Measurements from ENCODE around the gene RUVBL2.

Gene RUVBL2

GRCh38 chr19:48989701-48990291, 3.9 kb upstream of the RUVBL2 start:
- DNase-seq (ENCODE audit: low spot score): no peak

- DNase-seq (ENCODE audit: low spot score): no peak
Observed at GRCh38 chr19:48990400-48990799, 3.3 kb upstream of the RUVBL2 start.

- no peak for DNase-seq (ENCODE audit: low spot score)
Observed at GRCh38 chr19:48991011-48991609, 2.6 kb upstream of the RUVBL2 start.

DNA sequence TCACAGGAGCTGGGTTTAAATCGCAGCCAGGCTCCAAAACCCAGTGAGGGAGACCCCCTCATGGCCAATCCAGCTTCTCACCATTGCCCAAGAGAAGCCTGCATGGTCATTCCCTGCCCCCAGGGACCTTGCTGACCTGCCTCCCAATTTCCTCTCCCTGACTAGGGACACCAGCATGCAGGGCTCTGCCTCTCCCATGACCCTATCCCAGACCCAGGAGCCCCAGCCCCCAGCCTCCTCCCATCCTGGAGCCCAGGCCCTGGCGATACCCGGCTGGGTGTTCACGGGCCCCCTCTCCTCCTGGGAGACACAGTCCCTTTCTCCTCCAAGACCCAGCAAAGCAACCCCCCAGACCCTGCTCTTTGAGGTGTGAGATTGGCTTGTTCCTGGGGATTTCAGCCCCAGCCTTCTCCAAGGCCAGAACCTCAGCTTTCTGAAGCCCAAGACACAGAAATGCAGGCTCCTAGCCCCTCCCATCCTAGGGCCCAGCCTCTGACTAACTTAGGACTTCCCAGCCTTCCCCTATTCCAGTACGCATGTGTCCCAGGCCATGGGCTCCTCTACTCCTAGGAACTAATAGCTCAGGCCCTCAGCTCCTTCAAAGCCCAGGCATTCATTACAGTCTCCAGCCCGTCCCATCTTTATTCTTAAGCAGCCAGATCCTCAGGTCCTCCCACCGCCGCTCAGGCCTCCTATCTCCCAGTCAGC, 1.7 kb upstream of the RUVBL2 start:
- DNase-seq (ENCODE audit: low spot score): peak; percentile 50

- DNase-seq (ENCODE audit: low spot score): no peak
Observed at GRCh38 chr19:48992581-48993174, 1.0 kb upstream of the RUVBL2 start.

GRCh38 chr19:48994035-48994386, 324 bp downstream of the RUVBL2 start:
- DNase-seq (ENCODE audit: low spot score): no peak

DNA sequence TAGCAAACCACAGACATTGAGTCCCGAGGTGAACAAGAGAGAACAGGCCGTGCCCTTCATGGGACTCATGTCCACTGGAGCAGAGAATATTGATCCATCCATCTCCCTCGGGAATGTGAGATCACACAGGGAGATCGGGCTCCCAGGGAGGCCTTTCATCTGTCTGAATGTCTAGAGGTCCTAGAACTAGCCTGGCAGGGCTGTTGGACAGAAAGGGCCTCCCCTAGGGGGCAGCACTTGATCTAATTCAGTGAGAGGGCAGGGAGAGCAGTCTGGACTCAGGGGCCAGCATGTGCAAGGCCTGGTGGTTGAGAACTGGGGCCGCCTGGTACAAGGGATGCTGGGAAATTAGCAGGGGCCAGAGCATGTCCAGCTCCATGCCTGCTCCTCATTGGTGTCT, 4.3 kb downstream of the RUVBL2 start:
- DNase-seq (ENCODE audit: low spot score): peak; percentile 55

DNA sequence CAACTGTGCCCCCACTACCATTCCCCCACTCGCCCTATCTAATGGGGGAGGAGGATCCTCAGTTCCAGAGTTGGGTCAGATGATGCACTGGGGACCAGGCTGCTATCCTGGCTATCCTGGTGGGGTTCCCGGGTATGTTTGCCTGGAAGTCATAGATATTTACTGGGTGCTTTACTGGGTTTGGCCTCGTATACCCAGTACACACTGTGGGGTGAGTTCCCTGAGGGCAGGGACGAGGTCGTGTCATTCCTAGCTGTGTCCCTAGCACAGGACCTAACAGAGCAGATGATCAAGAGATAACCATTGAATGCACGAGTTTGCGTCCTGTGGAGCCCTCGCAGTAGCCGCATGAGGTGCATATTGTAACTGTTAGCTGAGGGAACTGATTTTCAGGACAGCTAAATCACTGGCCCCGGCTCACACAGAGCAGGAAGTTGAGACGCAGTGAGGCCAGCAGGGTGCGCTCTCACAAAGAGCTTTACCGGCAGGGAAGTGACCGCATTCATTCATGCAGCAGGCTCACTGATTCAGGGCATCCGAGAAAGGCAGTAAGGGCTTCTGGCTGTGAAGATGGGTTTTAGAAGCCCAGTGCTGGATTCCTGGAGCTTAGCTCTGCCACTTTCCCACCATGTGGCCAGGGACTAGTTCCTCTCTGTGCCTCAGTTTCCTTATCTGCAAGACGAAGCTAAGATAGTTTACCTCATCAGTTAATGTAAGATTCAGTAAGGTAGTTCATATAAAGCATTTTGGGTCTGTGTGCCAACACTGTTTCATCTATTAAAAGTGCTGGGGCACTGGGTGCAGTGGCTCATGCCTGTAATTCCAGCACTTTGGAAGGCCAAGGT, 6.0 kb downstream of the RUVBL2 start:
- DNase-seq (ENCODE audit: low spot score): peak; percentile 65

DNA sequence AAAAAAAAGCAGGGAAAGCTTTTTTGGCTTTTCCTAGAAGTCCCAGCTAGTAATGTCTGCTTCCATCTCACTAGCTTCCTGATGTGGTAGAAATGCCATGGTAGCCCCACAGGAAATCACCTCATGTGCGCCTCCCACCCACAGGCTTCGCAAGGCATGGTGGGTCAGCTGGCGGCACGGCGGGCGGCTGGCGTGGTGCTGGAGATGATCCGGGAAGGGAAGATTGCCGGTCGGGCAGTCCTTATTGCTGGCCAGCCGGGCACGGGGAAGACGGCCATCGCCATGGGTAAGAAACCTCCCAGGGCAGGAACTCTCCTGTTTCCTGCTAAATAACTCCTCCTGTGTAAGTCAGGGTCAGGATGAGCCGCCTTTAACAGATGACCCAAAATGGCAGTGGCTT, 10.4 kb downstream of the RUVBL2 start:
- DNase-seq (ENCODE audit: low spot score): no peak

DNA sequence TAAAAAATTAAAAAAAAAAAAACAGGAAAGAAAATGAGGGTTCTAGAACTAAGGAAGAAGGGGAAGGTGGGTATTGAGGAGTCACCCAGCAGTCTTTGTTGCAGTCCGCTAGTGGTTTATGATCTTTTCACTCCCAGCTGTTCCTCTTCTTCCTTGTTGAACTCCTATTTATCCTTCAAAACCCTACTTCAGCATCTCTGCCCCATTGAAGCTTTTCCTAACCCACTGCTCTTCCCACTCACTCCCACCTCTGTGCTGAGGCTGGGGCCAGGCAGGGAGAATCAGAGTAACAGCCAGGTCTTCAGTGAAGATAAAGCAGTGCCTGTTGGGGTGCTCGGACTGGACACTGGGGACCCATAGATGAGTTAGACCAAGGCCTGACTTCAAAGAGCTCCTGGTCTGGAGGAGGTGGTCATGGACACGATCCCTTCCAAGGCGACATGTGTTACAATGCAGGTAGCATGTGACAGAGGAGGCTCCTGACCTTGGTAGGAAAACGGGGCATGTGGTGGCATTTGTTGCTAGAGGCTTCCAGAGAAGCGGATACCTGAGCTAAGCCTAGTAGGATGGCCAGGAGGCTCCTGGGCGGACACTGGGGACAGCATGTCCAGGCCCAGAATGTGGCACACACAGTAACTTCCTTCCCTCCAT, 11.4 kb downstream of the RUVBL2 start:
- no peak for DNase-seq (ENCODE audit: low spot score)

DNA sequence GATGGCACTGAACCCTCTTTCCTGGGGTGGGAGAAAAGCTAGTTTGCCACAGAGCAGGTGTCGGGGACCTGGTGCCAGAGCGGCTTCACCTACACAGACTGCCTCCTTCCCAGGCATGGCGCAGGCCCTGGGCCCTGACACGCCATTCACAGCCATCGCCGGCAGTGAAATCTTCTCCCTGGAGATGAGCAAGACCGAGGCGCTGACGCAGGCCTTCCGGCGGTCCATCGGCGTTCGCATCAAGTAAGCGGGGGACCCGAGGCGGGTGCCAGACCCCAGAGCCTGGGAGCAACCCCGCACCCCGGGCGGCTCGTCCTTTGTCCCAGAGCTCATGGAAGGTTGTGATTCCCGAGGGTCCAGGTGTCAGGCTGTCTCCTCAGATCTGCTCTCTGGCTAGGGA, 13.2 kb downstream of the RUVBL2 start:
- DNase-seq (ENCODE audit: low spot score): no peak

DNA sequence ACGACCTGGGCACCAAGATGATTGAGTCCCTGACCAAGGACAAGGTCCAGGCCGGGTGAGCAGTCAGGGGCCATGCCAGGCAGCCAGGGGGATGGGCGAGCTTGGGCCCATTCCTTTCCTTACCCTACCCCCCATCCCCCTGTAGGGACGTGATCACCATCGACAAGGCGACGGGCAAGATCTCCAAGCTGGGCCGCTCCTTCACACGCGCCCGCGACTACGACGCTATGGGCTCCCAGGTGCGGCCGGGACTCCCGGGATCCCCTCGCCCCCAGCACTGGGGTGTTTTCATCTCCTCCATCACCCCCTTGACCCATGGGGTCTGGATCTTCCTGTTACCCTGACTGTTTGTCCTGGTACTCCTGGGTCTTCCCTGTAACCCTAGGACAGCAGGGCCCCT, 16.1 kb downstream of the RUVBL2 start:
- DNase-seq (ENCODE audit: low spot score): no peak

DNA sequence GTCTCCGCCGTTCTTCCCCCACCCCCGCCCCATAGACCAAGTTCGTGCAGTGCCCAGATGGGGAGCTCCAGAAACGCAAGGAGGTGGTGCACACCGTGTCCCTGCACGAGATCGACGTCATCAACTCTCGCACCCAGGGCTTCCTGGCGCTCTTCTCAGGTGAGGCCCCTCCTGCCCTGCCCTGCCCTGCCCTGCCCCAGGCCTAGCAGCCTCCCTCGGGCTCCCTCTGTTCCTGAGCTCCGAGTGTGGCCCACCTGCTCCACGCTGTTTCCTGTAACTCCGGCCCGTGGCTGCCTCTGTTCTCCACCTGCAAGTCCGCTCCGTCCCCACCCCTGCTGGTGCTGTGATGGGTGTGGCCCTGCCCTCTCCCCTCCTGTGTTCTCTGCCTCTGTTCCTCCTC, 16.8 kb downstream of the RUVBL2 start:
- DNase-seq (ENCODE audit: low spot score): no peak

DNA sequence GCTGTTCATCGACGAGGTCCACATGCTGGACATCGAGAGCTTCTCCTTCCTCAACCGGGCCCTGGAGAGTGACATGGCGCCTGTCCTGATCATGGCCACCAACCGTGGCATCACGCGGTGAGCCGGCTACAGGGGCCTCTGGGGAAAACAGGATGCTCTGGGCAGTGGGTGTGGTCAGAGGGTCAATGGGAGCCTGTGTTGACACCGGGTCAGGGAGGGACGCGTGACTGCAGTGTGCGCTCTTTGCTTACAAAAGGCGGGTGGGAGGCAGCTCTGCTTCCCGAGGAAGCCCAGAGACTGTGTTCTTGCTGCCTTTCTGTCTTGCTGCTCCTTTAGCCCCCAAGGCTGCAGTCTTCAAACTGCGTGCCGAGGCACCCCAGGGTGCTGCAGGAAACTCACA, 17.5 kb downstream of the RUVBL2 start:
- DNase-seq (ENCODE audit: low spot score): no peak

DNA sequence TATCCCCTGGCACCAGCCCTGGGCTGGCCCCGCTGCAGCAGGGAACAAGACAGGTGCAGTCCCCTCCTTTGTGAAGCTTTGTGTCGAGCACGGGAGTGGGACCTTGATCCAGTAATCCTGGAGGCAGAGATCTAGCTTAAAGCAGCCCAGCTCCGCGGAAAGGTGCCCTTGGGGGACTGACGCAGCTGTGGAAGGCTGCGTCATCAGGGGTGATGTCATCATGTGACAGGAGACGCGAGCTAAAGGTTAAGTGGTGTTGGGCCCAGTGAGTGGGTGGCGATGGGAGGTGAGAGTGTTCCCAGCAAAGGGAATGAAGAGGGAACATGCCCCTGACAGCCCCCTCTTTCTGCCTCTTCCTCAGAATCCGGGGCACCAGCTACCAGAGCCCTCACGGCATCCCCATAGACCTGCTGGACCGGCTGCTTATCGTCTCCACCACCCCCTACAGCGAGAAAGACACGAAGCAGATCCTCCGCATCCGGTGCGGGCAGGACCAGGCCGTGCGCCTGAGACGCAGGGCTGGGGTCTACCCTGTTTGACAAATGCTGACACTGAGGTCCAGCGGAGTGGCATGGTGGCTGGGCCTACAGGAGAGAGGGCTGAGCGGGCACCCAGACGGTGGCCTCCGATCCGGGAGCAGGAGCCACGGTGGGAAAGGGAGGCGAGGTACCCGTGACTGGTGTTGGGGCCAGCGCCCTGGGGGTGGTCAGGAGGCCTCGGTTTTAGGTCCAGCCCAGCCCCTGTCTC, 20.6 kb downstream of the RUVBL2 start:
- no peak for DNase-seq (ENCODE audit: low spot score)

DNA sequence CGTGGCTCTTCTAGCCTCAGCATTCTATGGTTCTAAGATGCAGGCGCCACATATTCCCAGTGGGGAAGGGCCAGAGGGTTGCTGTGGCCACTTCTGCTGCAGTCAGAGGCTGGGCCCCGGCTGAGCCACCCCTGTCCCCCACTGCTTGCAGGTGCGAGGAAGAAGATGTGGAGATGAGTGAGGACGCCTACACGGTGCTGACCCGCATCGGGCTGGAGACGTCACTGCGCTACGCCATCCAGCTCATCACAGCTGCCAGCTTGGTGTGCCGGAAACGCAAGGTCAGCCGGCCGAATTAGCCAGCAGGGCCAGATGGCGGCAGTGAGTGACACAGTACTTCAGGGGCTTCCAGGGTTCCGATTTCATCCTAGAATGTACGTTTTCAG, 21.2 kb downstream of the RUVBL2 start:
- no peak for DNase-seq (ENCODE audit: low spot score)

DNA sequence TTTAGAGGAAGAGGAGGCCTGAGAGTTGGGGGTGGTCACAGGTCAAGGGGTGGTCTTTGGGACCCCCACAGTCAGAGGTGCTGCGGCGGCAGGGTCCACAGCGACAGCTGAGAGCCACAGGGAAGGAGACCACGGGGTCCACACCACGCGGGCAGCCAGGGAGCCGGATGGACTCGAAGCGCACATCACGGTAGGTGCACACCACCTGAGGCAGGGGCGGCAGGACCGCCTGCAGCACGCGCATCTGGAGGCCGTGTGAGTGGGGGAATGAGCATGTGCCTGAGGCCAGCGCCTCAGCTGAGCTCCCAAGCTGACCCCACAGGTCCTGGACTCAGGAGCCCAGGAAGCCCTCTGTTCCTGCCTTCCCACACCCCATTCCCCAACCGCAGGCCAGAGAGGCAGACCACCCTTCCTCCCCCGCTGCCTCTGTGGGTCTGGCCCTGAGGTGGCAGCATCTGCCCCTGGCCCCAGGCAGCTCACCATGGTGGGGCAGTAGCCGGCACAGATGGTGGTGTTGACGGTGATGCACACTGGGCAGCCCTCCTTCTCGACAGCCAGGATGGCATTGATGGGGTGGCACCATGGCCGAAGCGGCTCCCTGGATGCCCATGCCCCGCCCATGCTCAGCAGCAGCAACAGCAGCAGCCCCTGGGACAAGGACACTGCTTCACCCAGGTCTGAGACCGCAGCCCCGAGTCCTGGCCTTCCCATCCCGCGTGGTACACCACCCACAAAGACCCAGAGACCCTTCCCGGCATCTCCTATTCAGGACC, 22.6 kb downstream of the RUVBL2 start:
- no peak for DNase-seq (ENCODE audit: low spot score)

DNA sequence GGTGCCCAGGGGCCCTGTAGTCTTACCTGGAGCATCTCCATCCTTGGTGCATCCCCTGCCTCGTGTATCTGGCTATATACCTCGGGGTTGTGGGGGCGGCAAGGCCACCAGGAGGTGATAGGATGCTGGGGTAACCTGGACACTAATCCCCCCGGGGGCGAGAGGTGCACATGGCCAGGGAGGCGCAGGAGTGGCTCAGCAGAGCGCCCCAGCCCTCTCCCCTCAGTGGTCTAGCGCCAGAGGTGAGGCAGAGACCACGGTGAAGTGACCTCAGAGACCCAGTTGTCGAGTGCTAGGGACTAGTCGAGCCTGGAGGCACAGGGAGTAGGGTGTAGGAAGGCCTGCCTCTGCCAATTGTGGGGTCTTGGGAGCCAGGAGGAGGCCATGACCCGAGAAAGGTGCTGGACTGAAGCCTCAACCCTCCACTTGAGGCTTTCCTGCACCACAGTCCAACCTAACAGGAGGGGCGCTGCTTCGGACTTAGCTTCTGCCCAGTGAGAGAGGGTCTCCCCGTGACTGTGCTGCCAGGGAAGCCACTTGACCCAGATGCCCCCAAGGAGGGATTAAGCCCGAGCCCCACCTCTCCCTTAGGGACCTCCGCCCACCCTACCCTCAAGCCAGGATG, 23.5 kb downstream of the RUVBL2 start, which contains the start of gene LHB:
Gene LHB (minus strand): TSS at position 51 of the 625 bp plus-strand sequence. CDS start 10 bp downstream, at position 41.
- no peak for DNase-seq (ENCODE audit: low spot score)

GRCh38 chr19:49017666-49018351, 24.1 kb downstream of the RUVBL2 start:
- peak; percentile 83 for DNase-seq (ENCODE audit: low spot score)
